Renal cortex interstitium (tissue), 11 donors: ENCODE data around the gene IL21R. TPM values are rescaled to one million over a fixed set of nuclear protein-coding genes. Genes with fewer than 3 reads are reported as not detected.
A peak's percentile ranks its signal among the peaks of the same experiment; 100 is the strongest.
"Not testable (repeated sequence)": the region's sequence is repeated elsewhere in the genome, so short reads cannot be mapped to it uniquely, and the experiment has no call there.

Experiments used
- DNase-seq, 11 donors: peaks; one replicate each; pipeline ENCODE4 v3.0.0-alpha.2; 2013; ENCODE audit warnings: low read depth in 9 of 11, low spot score in 4 of 11; ENCODE audit errors: extremely low read depth in 1 of 11
- polyA plus RNA-seq, 3 donors: library from polyadenylated mRNA; unstranded; fragments of 120-200 nt; gene quantifications; one replicate each; pipeline ENCODE4 v1.2.1, GENCODE V29; 2013; ENCODE audit not compliant: insufficient read length in 3 of 3

IL21R gene
- polyA plus RNA-seq, 3 donors: 0.14 to 0.32 (median 0.17) TPM

DNA sequence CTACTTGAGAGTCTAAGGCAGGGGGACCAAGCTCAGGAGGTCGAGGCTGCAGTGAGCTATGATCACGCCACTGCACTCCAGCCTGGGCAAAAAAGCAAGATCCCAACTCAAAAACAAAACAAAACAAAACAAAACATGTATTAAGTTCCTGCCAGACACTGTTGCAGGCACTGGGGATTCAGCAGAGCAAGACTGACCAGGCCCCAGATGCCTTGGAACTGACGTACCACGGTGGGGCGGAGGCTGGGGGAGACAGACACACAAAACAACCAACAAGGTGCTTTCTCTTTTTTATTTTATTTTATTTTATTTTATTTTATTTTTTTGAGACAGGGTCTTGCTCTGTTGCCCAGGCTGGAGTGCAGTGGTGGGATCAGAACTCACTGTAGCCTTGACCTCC lies 33.2 kb downstream of the IL21R start:
- not testable (repeated sequence) for DNase-seq

- no peak for DNase-seq
These were observed 34.1 kb downstream of the IL21R start for GRCh38 chr16:27436065-27436464.

DNA sequence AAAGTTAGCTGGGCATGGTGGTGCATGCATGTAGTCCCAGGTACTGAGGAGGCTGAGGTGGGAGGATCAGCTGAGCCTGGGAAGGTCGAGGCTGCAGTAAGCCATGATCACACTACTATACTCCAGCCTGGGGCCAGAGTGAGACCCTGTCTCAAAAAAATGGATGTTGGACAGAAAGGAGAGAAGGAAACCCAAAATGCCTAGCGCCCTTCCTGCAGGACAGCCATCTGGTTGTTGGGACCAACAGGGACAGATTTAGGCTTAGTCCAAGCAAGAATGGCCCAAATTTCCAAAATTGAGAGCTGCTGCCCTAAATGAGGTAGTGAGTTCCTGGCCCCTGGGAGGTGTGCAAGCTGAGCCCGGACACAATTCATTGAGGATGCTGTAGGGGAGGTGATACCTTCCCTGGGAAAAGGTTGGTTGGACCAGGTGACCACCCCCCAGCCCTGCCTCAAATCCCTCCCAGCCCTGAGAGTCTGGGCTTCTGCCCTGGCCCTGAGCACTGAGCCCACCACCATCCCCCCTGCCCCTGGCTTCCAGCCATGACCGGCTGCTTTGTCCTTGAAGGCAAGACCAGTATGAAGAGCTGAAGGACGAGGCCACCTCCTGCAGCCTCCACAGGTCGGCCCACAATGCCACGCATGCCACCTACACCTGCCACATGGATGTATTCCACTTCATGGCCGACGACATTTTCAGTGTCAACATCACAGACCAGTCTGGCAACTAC lies 35.1 kb downstream of the IL21R start:
- DNase-seq: no peak

- no peak for DNase-seq
These were observed 36.0 kb downstream of the IL21R start for GRCh38 chr16:27437946-27438345.

DNA sequence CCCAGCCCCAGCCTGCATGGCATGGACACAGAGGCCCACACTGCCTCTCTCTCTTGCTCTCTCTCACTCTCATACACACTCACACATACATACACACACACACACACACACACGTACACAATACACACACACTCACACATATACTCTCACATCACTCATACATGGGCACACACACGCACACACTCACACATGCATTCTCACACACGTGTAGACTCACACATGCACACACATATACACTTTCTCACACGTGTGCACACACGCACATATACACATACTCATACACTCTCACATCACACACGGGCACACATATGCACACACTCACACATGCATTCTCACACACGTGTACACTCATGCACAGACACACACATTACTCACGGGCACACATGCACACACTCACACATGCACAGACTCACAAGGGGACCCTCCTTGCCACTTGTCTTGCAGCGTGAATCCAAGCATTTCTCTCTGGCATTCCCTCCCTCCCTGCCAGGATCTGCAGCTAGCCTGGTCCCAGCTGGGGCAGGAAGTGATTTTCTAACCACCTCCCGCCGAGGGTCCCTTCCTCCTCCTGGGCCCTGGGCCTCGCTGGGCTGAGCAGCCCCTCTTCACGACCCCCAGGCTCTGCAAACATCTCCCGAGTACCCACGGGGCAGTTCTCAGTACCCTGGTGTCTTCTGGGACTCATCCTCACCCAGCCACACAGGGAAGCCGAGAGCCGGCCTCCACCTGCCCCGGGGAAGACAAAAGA lies 37.5 kb downstream of the IL21R start:
- no peak for DNase-seq

DNA sequence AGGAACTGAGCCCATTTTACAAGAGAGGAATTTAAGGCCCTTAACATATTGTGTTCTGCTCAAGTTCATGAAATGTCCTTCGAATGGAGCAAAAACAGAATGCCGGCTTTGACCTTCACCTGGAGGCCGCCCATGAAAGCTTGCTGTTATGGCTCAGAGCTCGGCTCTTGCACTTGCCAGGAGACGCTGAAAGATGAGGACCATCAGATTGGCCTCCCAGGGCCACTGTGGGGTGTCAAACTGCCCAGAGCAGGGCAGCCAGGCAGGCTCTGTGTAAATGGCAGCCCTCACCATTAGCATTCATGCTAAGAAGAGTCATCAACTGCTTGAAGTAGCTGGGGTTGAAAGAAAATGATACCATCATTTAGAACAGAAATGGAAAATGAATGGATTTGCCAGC lies 39.3 kb downstream of the IL21R start:
- DNase-seq: no peak

DNA sequence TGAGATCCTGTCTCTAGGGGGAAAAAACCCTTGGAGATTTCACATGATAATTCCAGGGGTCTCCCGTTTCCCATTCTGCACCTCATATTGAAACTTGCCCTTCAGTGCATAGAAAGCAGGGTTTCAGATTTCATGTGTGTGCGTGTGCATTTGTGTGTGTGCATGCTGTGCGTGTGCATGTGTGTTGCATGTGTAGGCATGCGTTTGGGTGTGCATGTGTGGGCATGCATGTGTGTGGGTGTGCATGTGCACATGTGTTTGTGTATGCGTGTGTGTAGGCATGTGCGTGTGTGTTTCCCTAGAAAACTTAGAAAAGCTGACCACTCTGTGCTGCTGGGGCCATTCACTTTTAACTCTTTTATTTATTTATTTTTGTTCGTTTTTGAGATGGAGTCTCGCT lies 40.0 kb downstream of the IL21R start:
- no peak for DNase-seq

- no peak for DNase-seq
These were observed 42.0 kb downstream of the IL21R start for GRCh38 chr16:27444015-27444414.

GRCh38 chr16:27444470-27444869 lies 42.5 kb downstream of the IL21R start:
- no peak for DNase-seq

GRCh38 chr16:27445502-27446175 lies 43.7 kb downstream of the IL21R start:
- no peak for DNase-seq

DNA sequence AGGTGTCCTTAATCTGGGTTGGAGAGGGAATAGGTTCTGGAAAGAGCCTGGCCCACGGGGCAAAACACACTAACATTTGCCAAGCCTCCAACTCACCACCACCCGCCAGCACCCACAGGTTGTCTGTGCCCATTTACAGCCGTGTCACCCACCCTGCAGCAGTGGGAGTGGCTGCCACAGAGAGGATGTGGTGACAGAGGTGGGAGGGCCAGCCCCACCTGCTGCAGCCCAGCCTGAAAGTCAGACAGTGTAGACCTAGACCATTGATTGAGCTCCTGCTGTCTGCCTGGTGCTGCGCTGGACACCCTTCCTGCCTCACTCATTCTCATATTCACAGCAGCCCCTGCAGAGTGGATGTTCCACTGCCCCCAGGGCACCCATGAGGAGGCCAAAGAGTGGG lies 44.7 kb downstream of the IL21R start:
- no peak for DNase-seq

DNA sequence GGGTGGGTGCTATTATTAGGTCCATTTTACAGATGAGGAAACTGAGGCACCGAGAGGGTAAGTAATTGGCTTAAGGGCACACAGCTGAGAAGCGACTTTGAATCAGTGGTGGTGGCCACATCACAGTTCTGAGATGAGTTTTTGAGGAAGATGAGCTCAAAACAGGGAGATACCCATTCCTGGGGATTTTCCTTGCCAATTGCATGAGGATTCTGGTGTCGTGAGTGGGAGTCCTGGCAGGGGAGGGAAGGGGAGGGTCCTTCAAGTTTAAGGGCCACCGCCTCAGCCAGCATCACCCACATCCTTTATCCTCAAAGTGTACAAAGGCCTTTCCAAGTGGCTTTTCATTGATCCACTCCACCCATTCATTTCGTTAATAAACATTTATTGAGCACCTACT lies 45.3 kb downstream of the IL21R start:
- no peak for DNase-seq

GRCh38 chr16:27448532-27449433 lies 46.8 kb downstream of the IL21R start:
- peak in 1 of 11 donors; percentile 13 for DNase-seq

- DNase-seq: peak in 1 of 11 donors; percentile 10
These were observed 47.6 kb downstream of the IL21R start for GRCh38 chr16:27449434-27450195.

DNA sequence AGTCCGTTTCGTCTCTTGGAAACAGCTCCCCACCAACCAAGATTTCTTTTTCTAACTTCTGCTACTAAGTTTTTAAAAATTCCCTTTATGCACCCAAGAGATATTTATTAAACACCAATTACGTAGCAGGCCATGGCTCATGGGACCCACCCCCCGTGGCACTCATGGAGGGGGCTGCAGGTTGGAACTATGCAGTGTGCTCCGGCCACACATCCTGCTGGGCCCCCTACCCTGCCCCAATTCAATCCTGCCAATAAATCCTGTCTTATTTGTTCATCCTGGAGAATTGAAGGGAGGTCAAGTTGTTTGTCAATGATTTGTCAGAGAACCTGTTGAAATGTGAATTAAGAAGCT lies 48.2 kb downstream of the IL21R start:
- DNase-seq: no peak

GRCh38 chr16:27452569-27453493 lies 50.9 kb downstream of the IL21R start:
- no peak for DNase-seq

GRCh38 chr16:27453494-27453825 lies 51.5 kb downstream of the IL21R start:
- DNase-seq: no peak

DNA sequence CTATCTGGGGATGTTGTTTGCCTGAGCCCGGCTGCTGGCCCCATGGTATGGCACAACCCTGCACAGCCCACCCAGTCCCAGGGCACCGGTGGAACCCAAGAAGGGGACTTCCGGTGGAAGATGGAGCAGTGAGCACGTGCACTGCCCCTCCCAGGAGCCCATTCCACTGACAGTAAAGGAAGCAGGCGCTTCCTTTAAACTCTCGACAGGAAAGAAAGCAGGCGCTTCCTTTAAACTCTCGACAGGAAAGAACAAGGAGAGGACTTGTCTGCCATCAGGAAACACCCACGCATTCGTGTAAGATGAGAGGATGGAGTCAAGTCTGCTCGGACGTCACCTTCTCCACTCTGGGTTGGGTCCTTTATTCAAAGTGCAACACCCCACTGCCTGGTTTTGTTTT lies 53.7 kb downstream of the IL21R start:
- DNase-seq: peak in 1 of 11 donors; percentile 26
